Posterior vena cava (tissue), 2 donors: ENCODE results near the gene MUC4. TPM values are rescaled to one million over a fixed set of nuclear protein-coding genes. Genes with fewer than 3 reads are reported as not detected.

ENCODE experiments used
- DNase-seq: peaks from one replicate; pipeline ENCODE4 v3.0.0-alpha.2; 2020; ENCODE audit warnings: low spot score
- intact Hi-C, 2 donors: fragments of 100-400 bp; cut with DNase I; formaldehyde crosslinking; loops; one replicate each; pipeline versions ENCODE4 v1.14.1 to v1.14.2; 2022 to 2023
- long read RNA-seq, 2 donors: library from polyadenylated mRNA; unstranded; transcript quantifications; one replicate each; pipeline ENCODE4 v2.0.0, GENCODE V29; 2020 to 2021
- total RNA-seq, 2 donors: library from RNA; stranded (reverse); fragmentation: NEBNext Ultra II Directional; extraction: Animal tissue kit (Norgen Biotek cat#: 25700); gene quantifications; one replicate each; pipeline ENCODE4 v1.2.1, GENCODE V29; 2021
- donor health status: DM: yes; HTN: yes; CAD: no.
- donor health status: DM: yes; HTN: yes; CAD: no.

Gene MUC4
- not detected for total RNA-seq
- long read RNA-seq, donor 1: 0 reads
- long read RNA-seq, donor 2: 0 reads

- intact Hi-C loops: no loop called here
- no peak for DNase-seq
Observed at GRCh38 chr3:195811756-195812155, at the start of gene MUC4. MUC4 (minus strand) TSS chr3:195811929; CDS start chr3:195811817, 112 bp downstream.

GRCh38 chr3:195860456-195860855 lies 48.7 kb upstream of the MUC4 start:
- no peak for DNase-seq
- intact Hi-C loops: loop anchor here in 1 of 2 donors (10.0 kb wide), 1 partner anchor 54 kb away; no protein-coding TSS in a partner anchor

GRCh38 chr3:195859846-195860411 lies 48.2 kb upstream of the MUC4 start:
- intact Hi-C loops: loop anchor here (5.0 to 10.0 kb wide), 2 partner anchors 55 to 57 kb away; no protein-coding TSS in a partner anchor
- no peak for DNase-seq

GRCh38 chr3:195859061-195859845 lies 47.5 kb upstream of the MUC4 start:
- DNase-seq: peak; percentile 90
- intact Hi-C loops: loop anchor here in 1 of 2 donors (5.0 kb wide), 1 partner anchor 58 kb away; no protein-coding TSS in a partner anchor

GRCh38 chr3:195856410-195857084 lies 44.8 kb upstream of the MUC4 start:
- intact Hi-C loops: loop anchor here in 1 of 2 donors (5.0 kb wide), 1 partner anchor 61 kb away; no protein-coding TSS in a partner anchor

GRCh38 chr3:195855471-195856409 lies 44.0 kb upstream of the MUC4 start:
- intact Hi-C loops: loop anchor here in 1 of 2 donors (5.0 kb wide), 1 partner anchor 62 kb away; no protein-coding TSS in a partner anchor

More at GRCh38 chr3:195856410-195857084, 44.8 kb upstream of the MUC4 start:
- no peak for DNase-seq

GRCh38 chr3:195854628-195855294 lies 43.0 kb upstream of the MUC4 start:
- intact Hi-C loops: loop anchor here in 1 of 2 donors (5.0 kb wide), 1 partner anchor 63 kb away; no protein-coding TSS in a partner anchor
- DNase-seq: no peak

More at GRCh38 chr3:195855471-195856409, 44.0 kb upstream of the MUC4 start:
- DNase-seq: no peak

- DNase-seq: no peak
- intact Hi-C loops: no loop called here
Observed at GRCh38 chr3:195853996-195854395, 42.3 kb upstream of the MUC4 start.

GRCh38 chr3:195853036-195853435 lies 41.3 kb upstream of the MUC4 start:
- DNase-seq: no peak
- intact Hi-C loops: no loop called here

GRCh38 chr3:195850857-195851543 lies 39.3 kb upstream of the MUC4 start:
- intact Hi-C loops: no loop called here
- DNase-seq: peak; percentile 90

GRCh38 chr3:195849322-195850074 lies 37.8 kb upstream of the MUC4 start:
- intact Hi-C loops: no loop called here
- DNase-seq: no peak

- intact Hi-C loops: no loop called here
Observed at GRCh38 chr3:195847055-195847950, 35.6 kb upstream of the MUC4 start.

GRCh38 chr3:195845483-195845882 lies 33.8 kb upstream of the MUC4 start:
- DNase-seq: no peak
- intact Hi-C loops: no loop called here

More at GRCh38 chr3:195847055-195847950, 35.6 kb upstream of the MUC4 start:
- no peak for DNase-seq

GRCh38 chr3:195844671-195845218 lies 33.0 kb upstream of the MUC4 start:
- intact Hi-C loops: no loop called here
- no peak for DNase-seq

GRCh38 chr3:195839260-195840010 lies 27.7 kb upstream of the MUC4 start:
- DNase-seq: no peak
- intact Hi-C loops: no loop called here
